ENCODE data around the gene HID1. TPM values are rescaled to one million over a fixed set of nuclear protein-coding genes. Genes with fewer than 3 reads are reported as not detected.

Gene HID1
- total and polyA plus RNA-seq, 9 of the 15 experiments (the other 6 are each of a cell fraction or from before 2014, with no cell fraction given) = 0.14 to 2.1 (median 0.54) TPM; not detected in 2

GRCh38 chr17:75012346-75013091, 40.0 kb upstream of the HID1 start, which contains the start of gene MRPL58 (continued):
- TF ChIP-seq CLOCK (CRISPR knock-in tag; IDR thresholded peaks at IDR 0.05; ENCODE audit: borderline replicate concordance) (no peak), ZNF778 (CRISPR knock-in tag; IDR thresholded peaks at IDR 0.05) (no peak), CBFB (CRISPR knock-in tag; IDR thresholded peaks at IDR 0.05) (no peak; the same call in 1 of the 2 replicates), RB1 (IDR thresholded peaks at IDR 0.05; ENCODE audit: low read depth) (peak; percentile 96), PCBP2 (IDR thresholded peaks at IDR 0.05; ENCODE audit: low read depth, low read length, poor library complexity, severe bottlenecking) (no peak), PHTF2 (CRISPR knock-in tag; IDR thresholded peaks at IDR 0.05) (no peak), ZBTB43 (CRISPR knock-in tag; IDR thresholded peaks at IDR 0.05) (no peak), CXXC5 (CRISPR knock-in tag; IDR thresholded peaks at IDR 0.05) (peak; percentile 79), ZNF644 (tag; IDR thresholded peaks at IDR 0.05; ENCODE audit: low read depth) (no peak), YBX1 (IDR thresholded peaks at IDR 0.05) (no peak), HDAC2 (IDR thresholded peaks at IDR 0.05) (0 out of 2 replicates have a peak, but pooled peaks have one; percentile 34), FOXJ3 (CRISPR knock-in tag; IDR thresholded peaks at IDR 0.05) (no peak), SMARCA5 (IDR thresholded peaks at IDR 0.05) (no peak), PREB (CRISPR knock-in tag; IDR thresholded peaks at IDR 0.05) (no peak), TEAD1 (CRISPR knock-in tag; IDR thresholded peaks at IDR 0.05) (peak; percentile 69 to 82; a peak in 2 of 4 replicates), MCM7 (IDR thresholded peaks at IDR 0.05) (no peak), SMARCC2 (IDR thresholded peaks at IDR 0.05; ENCODE audit: low read depth) (no peak), EZH2 (IDR thresholded peaks at IDR 0.05; ENCODE audit: borderline replicate concordance, low read depth, low read length) (no peak)
- TF ChIP-seq, protein P1, sequence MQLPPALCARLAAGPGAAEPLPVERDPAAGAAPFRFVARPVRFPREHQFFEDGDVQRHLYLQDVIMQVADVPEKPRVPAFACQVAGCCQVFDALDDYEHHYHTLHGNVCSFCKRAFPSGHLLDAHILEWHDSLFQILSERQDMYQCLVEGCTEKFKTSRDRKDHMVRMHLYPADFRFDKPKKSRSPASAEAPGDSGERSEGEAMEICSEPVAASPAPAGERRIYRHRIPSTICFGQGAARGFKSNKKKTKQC (CRISPR knock-in tag; IDR thresholded peaks at IDR 0.05) = peak; percentile 81; the same call in 1 of the 2 replicates
- TF ChIP-seq, protein P2, sequence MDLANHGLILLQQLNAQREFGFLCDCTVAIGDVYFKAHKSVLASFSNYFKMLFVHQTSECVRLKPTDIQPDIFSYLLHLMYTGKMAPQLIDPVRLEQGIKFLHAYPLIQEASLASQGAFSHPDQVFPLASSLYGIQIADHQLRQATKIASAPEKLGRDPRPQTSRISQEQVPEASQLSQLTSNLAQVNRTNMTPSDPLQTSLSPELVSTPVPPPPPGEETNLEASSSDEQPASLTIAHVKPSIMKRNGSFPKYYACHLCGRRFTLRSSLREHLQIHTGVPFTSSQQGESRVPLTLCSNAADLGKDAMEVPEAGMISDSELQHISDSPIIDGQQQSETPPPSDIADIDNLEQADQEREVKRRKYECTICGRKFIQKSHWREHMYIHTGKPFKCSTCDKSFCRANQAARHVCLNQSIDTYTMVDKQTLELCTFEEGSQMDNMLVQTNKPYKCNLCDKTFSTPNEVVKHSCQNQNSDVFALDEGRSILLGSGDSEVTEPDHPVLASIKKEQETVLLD (IDR thresholded peaks at IDR 0.05) = no peak
